ENCODE measurements around the gene GIT1. TPM values are rescaled to one million over a fixed set of nuclear protein-coding genes. Genes with fewer than 3 reads are reported as not detected.
A peak's percentile ranks its signal among the peaks of the same experiment; 100 is the strongest.

GIT1 gene
- total and polyA plus RNA-seq, 2 donors: 14.1 to 33.7 TPM

DNA sequence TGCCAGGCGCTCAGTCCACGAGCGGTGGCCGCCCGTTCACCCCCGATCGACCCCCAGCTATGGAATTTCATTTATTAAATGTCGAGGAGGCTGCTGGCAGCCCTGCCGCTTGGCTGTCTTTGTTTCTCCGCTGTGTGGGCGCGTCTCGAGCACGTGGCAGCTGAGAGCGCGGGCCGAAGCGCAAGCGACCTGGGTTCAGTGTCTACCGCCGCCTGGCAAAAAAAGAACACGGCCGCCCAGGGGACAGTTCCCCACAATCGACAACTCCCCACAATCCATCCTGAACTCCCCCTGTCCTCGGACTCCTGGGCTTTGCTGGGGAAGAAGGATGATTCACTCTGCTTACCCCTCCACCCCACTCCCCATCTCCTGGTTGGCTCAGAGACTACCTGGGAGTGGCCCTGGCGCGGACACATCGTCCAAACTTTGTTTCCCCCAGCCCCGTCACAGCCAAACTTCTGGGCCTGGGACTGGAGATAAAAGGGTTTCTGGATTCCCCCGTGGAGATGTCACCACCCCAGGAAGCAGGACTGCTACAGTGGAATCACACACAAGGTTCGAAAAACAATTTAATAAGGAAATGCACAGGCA lies 1.8 kb upstream of the GIT1 start:
- Histone ChIP-seq H3K27me3 (ENCODE audit: control insufficient read depth in 2 of 2, insufficient read depth in 1 of 2, low read length in 1 of 2) (peaks cover 0 to 23% of the 10 kb centered on the region in 2 donors), H3K27ac (ENCODE audit: low read depth in 1 of 2, low read length in 1 of 2) (peak overlapping the region; percentile 32 to 58), H3K4me3 (ENCODE audit: low read length in 2 of 2) (peak overlapping the region; percentile 16 to 25), H3K4me1 (ENCODE audit: control insufficient read depth in 2 of 2, insufficient read depth in 2 of 2, low read length in 2 of 2) (peaks cover 45 to 64% of the 10 kb centered on the region in 2 donors), H3K9me3 (ENCODE audit: control insufficient read depth in 2 of 2, insufficient read depth in 1 of 2, low read length in 1 of 2) (peaks cover 0 to 8% of the 10 kb centered on the region in 2 donors), H3K36me3 (ENCODE audit: control insufficient read depth in 2 of 2, insufficient read depth in 2 of 2, low read length in 1 of 2) (peaks cover 0 to 2% of the 10 kb centered on the region in 2 donors)
- WGBS: 2% methylated on average over 31 of the region's 31 CpGs
- DNase-seq (ENCODE audit: low read depth in 6 of 9, low spot score in 9 of 9): peak in 1 of 9 donors; percentile 63

DNA sequence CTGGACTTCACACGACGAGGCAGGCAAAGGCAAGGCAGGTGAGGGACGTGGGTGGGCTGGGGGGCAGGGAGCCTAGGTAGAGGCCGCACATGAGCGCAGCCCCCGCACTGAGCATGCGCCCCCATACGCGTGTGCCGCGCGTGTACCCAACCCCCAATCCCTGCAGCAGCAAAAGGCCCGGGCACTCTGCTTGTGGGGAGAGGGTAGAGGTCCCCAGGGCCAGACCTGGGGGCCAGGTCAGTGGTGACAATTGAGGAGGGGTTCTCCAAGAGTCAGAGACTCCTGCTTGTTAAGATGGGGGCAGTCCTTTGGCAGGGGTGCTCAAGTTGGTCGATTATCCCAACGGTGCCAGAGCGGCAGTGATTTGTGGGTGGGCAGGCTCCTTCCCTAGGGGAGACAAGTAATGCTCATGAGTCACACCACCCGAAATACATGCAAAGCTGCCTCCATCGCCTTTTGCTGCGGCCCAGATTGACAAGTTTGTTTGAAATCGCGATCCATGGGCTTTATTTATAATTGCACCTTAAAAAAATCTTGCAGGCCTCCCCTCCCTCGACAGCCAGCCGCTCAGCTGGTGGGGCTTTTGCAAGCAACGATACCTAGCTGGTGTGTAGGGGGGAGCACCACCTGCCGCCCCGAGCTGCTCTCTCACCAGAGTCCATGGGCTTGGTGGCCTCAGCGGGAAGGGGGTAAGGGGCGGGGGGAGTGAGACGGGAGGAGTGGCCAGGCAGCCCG lies 1.1 kb upstream of the GIT1 start:
- WGBS: 46% methylated on average over 30 of the region's 30 CpGs
- Histone ChIP-seq H3K27me3 (ENCODE audit: control insufficient read depth in 2 of 2, insufficient read depth in 1 of 2, low read length in 1 of 2) (peaks cover 0 to 21% of the 10 kb centered on the region in 2 donors), H3K36me3 (ENCODE audit: control insufficient read depth in 2 of 2, insufficient read depth in 2 of 2, low read length in 1 of 2) (peaks cover 0 to 2% of the 10 kb centered on the region in 2 donors), H3K4me3 (ENCODE audit: low read length in 2 of 2) (peak overlapping the region; percentile 16 to 54), H3K9me3 (ENCODE audit: control insufficient read depth in 2 of 2, insufficient read depth in 1 of 2, low read length in 1 of 2) (peaks cover 0 to 8% of the 10 kb centered on the region in 2 donors), H3K4me1 (ENCODE audit: control insufficient read depth in 2 of 2, insufficient read depth in 2 of 2, low read length in 2 of 2) (peaks cover 49 to 66% of the 10 kb centered on the region in 2 donors), H3K27ac (ENCODE audit: low read depth in 1 of 2, low read length in 1 of 2) (peak overlapping the region; percentile 32 to 58)
- peak in 1 of 9 donors; percentile 49 for DNase-seq (ENCODE audit: low read depth in 6 of 9, low spot score in 9 of 9)

DNA sequence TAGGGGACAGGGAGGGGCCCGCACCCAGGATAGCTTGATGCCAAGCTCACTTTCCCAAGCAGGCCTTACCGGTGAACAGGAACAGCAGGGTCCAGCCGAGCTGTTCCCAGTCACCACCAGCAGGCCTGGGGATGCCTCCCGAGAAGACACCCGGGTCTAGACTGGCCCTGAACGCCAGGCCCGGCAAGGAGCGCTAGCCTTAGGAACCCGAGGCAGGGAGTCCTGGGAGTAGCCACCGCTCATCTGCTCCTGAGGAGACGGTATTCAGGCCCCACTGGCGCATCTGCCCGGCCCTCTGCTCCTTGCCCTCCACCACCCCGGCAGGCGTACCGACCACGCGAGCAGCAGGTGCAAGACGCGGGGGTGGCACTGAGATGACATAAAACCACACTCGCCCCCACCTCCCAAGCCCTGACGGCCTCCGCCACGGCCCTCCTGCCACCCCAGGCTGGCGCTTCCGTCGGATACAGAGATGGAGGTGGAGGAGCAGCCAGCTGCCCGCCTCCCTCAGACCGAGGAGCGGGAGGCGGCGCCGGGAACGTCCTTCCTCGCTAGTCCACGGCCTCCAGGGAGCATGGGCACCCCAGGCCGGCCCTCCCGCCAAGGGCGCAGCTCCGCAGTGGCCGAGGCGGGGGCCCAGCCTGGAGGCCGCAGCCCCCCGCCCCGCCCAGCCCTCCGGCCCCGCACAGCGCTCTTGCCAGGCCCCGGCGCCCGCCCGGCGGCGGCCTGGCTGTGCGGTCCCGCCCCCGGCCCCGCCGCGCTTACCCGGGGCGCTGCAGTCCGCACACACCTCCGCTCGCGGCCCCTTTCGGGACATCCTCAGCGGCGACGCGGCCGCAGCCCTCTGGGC lies 661 bp downstream of the GIT1 start:
- peaks cover 0 to 8% of the 10 kb centered on the region in 2 donors for H3K9me3 ChIP-seq (ENCODE audit: control insufficient read depth in 2 of 2, insufficient read depth in 1 of 2, low read length in 1 of 2)
- peak in 1 of 9 donors; percentile 61 for DNase-seq (ENCODE audit: low read depth in 6 of 9, low spot score in 9 of 9)
- WGBS: 1% methylated on average over 72 of the region's 72 CpGs

DNA sequence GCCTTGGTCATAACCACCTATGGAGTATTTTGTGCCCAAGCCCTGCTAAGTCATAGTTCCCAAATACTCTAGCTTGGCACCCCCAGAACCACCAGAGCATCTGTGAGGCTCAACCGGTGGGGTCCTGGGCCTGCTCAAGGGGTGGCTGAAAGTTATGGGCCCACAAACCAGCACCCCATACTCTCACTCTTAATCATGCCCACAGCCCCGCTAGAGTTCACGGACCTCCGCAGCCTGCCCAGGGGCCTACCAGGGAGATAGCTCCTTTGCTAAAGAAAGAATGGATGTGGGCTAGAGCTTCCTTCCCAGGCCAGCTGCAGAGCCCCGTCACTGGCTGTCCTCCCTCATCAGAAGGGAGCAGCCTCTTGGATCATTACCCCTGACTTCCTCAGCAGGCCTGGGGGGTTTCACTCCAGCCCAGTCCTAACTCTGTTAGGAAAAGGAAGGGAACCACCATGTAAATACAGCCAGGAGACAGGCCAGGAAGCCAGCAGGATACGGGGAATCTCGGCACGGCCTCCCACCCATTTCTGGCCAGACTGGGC lies 1.4 kb downstream of the GIT1 start:
- DNase-seq (ENCODE audit: low read depth in 6 of 9, low spot score in 9 of 9): no peak
- 43% methylated on average over 8 of the region's 8 CpGs for WGBS
- H3K36me3 ChIP-seq (ENCODE audit: control insufficient read depth in 2 of 2, insufficient read depth in 2 of 2, low read length in 1 of 2): peaks cover 8% of the 10 kb centered on the region in 2 donors

More for the DNA sequence above, 661 bp downstream of the GIT1 start:
- Histone ChIP-seq H3K36me3 (ENCODE audit: control insufficient read depth in 2 of 2, insufficient read depth in 2 of 2, low read length in 1 of 2) (peaks cover 3 to 4% of the 10 kb centered on the region in 2 donors), H3K4me3 (ENCODE audit: low read length in 2 of 2) (peak overlapping the region; percentile 71 to 90), H3K4me1 (ENCODE audit: control insufficient read depth in 2 of 2, insufficient read depth in 2 of 2, low read length in 2 of 2) (peaks cover 55 to 76% of the 10 kb centered on the region in 2 donors), H3K27ac (ENCODE audit: low read depth in 1 of 2, low read length in 1 of 2) (peak overlapping the region; percentile 55 to 61), H3K27me3 (ENCODE audit: control insufficient read depth in 2 of 2, insufficient read depth in 1 of 2, low read length in 1 of 2) (peaks cover 0 to 8% of the 10 kb centered on the region in 2 donors)

DNA sequence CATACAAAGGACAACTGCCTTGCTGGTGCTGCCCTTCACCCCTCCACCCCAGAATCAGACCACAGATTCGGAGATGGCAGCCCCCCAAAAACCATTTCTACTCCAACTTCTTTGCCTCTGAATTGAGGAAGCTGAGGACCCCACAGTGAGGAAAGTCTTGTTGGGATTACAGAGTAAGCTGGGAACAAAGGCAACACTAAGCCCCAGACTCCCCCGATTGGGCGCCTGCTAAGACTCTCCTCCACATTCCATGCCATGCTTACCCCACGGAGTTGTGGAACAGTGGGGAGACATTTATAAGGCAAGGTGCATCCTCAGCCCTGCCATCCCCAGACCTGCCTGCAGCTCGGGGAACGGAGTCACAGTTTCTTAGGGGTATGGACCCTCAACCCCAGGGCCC lies 1.9 kb downstream of the GIT1 start:
- H3K27me3 ChIP-seq (ENCODE audit: control insufficient read depth in 2 of 2, insufficient read depth in 1 of 2, low read length in 1 of 2): no peaks in the 10 kb centered on the region
- DNase-seq (ENCODE audit: low read depth in 6 of 9, low spot score in 9 of 9): no peak
- 97% methylated on average over 6 of the region's 6 CpGs for WGBS
- peaks cover 49 to 74% of the 10 kb centered on the region in 2 donors for H3K4me1 ChIP-seq (ENCODE audit: control insufficient read depth in 2 of 2, insufficient read depth in 2 of 2, low read length in 2 of 2)
- H3K4me3 ChIP-seq (ENCODE audit: low read length in 2 of 2): no peak overlapping the region
- H3K9me3 ChIP-seq (ENCODE audit: control insufficient read depth in 2 of 2, insufficient read depth in 1 of 2, low read length in 1 of 2): peaks cover 0 to 8% of the 10 kb centered on the region in 2 donors
- no peak overlapping the region for H3K27ac ChIP-seq (ENCODE audit: low read depth in 1 of 2, low read length in 1 of 2)
- peaks cover 13% of the 10 kb centered on the region in 2 donors for H3K36me3 ChIP-seq (ENCODE audit: control insufficient read depth in 2 of 2, insufficient read depth in 2 of 2, low read length in 1 of 2)

More for the DNA sequence above, 1.4 kb downstream of the GIT1 start:
- peaks cover 52 to 78% of the 10 kb centered on the region in 2 donors for H3K4me1 ChIP-seq (ENCODE audit: control insufficient read depth in 2 of 2, insufficient read depth in 2 of 2, low read length in 2 of 2)
- H3K27me3 ChIP-seq (ENCODE audit: control insufficient read depth in 2 of 2, insufficient read depth in 1 of 2, low read length in 1 of 2): peaks cover 0 to 3% of the 10 kb centered on the region in 2 donors
- H3K4me3 ChIP-seq (ENCODE audit: low read length in 2 of 2): peak overlapping the region; percentile 71 to 90
- peak overlapping the region in 1 of 2 donors; percentile 61 for H3K27ac ChIP-seq (ENCODE audit: low read depth in 1 of 2, low read length in 1 of 2)
- peaks cover 0 to 8% of the 10 kb centered on the region in 2 donors for H3K9me3 ChIP-seq (ENCODE audit: control insufficient read depth in 2 of 2, insufficient read depth in 1 of 2, low read length in 1 of 2)

- no peak for DNase-seq (ENCODE audit: low read depth in 6 of 9, low spot score in 9 of 9)
- Histone ChIP-seq H3K27me3 (ENCODE audit: control insufficient read depth in 2 of 2, insufficient read depth in 1 of 2, low read length in 1 of 2) (no peaks in the 10 kb centered on the region), H3K4me1 (ENCODE audit: control insufficient read depth in 2 of 2, insufficient read depth in 2 of 2, low read length in 2 of 2) (peaks cover 43 to 67% of the 10 kb centered on the region in 2 donors), H3K36me3 (ENCODE audit: control insufficient read depth in 2 of 2, insufficient read depth in 2 of 2, low read length in 1 of 2) (peaks cover 18 to 21% of the 10 kb centered on the region in 2 donors), H3K27ac (ENCODE audit: low read depth in 1 of 2, low read length in 1 of 2) (no peak overlapping the region), H3K4me3 (ENCODE audit: low read length in 2 of 2) (no peak overlapping the region), H3K9me3 (ENCODE audit: control insufficient read depth in 2 of 2, insufficient read depth in 1 of 2, low read length in 1 of 2) (peaks cover 0 to 8% of the 10 kb centered on the region in 2 donors)
- WGBS: 90% methylated on average over 9 of the region's 9 CpGs
These were observed 2.6 kb downstream of the GIT1 start for GRCh38 chr17:29586676-29587469.

GRCh38 chr17:29585080-29585751 lies 4.2 kb downstream of the GIT1 start:
- Histone ChIP-seq H3K27me3 (ENCODE audit: control insufficient read depth in 2 of 2, insufficient read depth in 1 of 2, low read length in 1 of 2) (no peaks in the 10 kb centered on the region), H3K4me1 (ENCODE audit: control insufficient read depth in 2 of 2, insufficient read depth in 2 of 2, low read length in 2 of 2) (peaks cover 31 to 55% of the 10 kb centered on the region in 2 donors), H3K9me3 (ENCODE audit: control insufficient read depth in 2 of 2, insufficient read depth in 1 of 2, low read length in 1 of 2) (no peaks in the 10 kb centered on the region), H3K4me3 (ENCODE audit: low read length in 2 of 2) (peak overlapping the region in 1 of 2 donors; percentile 5), H3K27ac (ENCODE audit: low read depth in 1 of 2, low read length in 1 of 2) (peak overlapping the region; percentile 47 to 56), H3K36me3 (ENCODE audit: control insufficient read depth in 2 of 2, insufficient read depth in 2 of 2, low read length in 1 of 2) (peaks cover 29 to 37% of the 10 kb centered on the region in 2 donors)
- DNase-seq (ENCODE audit: low read depth in 6 of 9, low spot score in 9 of 9): peak in 1 of 9 donors; percentile 57
- WGBS: 53% methylated on average over 8 of the region's 8 CpGs
